Thymus (tissue), 11 donors: ENCODE results near the gene ATP8B1. TPM values are rescaled to one million over a fixed set of nuclear protein-coding genes. Genes with fewer than 3 reads are reported as not detected.

Experiments
- DNase-seq, 9 donors: peaks; one replicate each; pipeline ENCODE4 v3.0.0-alpha.2; 2013; ENCODE audit warnings: low spot score in 9 of 9, low read depth in 6 of 9, missing footprints in 1 of 9
- H3K27ac ChIP-seq, 2 donors: one replicate each; pipeline ENCODE4 v1.5.1; 2013; ENCODE audit warnings: control low read depth in 1 of 2, low read depth in 1 of 2, low read length in 1 of 2, mild to moderate bottlenecking in 1 of 2, moderate library complexity in 1 of 2
- H3K27me3 ChIP-seq, 2 donors: one replicate each; pipeline ENCODE4 v1.5.1; 2013; ENCODE audit warnings: low read length in 1 of 2; ENCODE audit not compliant: control insufficient read depth in 2 of 2, insufficient read depth in 1 of 2
- H3K36me3 ChIP-seq, 2 donors: one replicate each; pipeline ENCODE4 v1.5.1; 2013; ENCODE audit warnings: low read length in 1 of 2, mild to moderate bottlenecking in 1 of 2, moderate library complexity in 1 of 2; ENCODE audit not compliant: control insufficient read depth in 2 of 2, insufficient read depth in 2 of 2
- H3K4me1 ChIP-seq, 2 donors: one replicate each; pipeline ENCODE4 v1.5.1; 2013; ENCODE audit warnings: low read length in 2 of 2; ENCODE audit not compliant: control insufficient read depth in 2 of 2, insufficient read depth in 2 of 2
- H3K4me3 ChIP-seq, 2 donors: one replicate each; pipeline ENCODE4 v1.5.1; 2013; ENCODE audit warnings: low read length in 2 of 2, control low read depth in 1 of 2, mild to moderate bottlenecking in 1 of 2
- H3K9me3 ChIP-seq, 2 donors: one replicate each; pipeline ENCODE4 v1.5.1; 2013; ENCODE audit warnings: low read length in 1 of 2, mild to moderate bottlenecking in 1 of 2; ENCODE audit not compliant: control insufficient read depth in 2 of 2, insufficient read depth in 1 of 2
- WGBS: extraction: QIAGEN DNeasy Blood & Tissue Kit; methylation state at CpG from one replicate; pipeline ENCODE4 v1.1.7; 2013; 5-methylcytosine and 5-hydroxymethylcytosine counted together
- polyA plus RNA-seq: library from polyadenylated mRNA; stranded (reverse); fragments of 200-250 nt; gene quantifications from one replicate; pipeline ENCODE4 v1.2.3, GENCODE V29; 2013
- total RNA-seq: library from RNA; stranded (reverse); fragments of 120-200 nt; gene quantifications from one replicate; pipeline ENCODE4 v1.2.4, GENCODE V29; 2013
- donor health status: healthy.

Gene ATP8B1
- total and polyA plus RNA-seq, 2 donors = 3.0 to 4.3 TPM

- DNase-seq = no peak
- Histone ChIP-seq H3K9me3 (peaks cover 0 to 1% of the 10 kb centered on the region in 2 donors), H3K36me3 (no peaks in the 10 kb centered on the region), H3K27me3 (peaks cover 42 to 68% of the 10 kb centered on the region in 2 donors), H3K27ac (no peak overlapping the region), H3K4me1 (peaks cover 13 to 14% of the 10 kb centered on the region in 2 donors), H3K4me3 (peak overlapping the region in 1 of 2 donors; percentile 44)
- 58% methylated on average over 14 of the region's 14 CpGs for WGBS
Observed at GRCh38 chr18:57801325-57801724, 1.8 kb downstream of the ATP8B1 start.

- H3K4me1 ChIP-seq = peaks cover 13 to 14% of the 10 kb centered on the region in 2 donors
- 97% methylated on average over 4 of the region's 4 CpGs for WGBS
- H3K4me3 ChIP-seq = no peak overlapping the region
- peaks cover 0 to 1% of the 10 kb centered on the region in 2 donors for H3K9me3 ChIP-seq
- H3K36me3 ChIP-seq = no peaks in the 10 kb centered on the region
- DNase-seq = no peak
- peaks cover 29 to 44% of the 10 kb centered on the region in 2 donors for H3K27me3 ChIP-seq
- H3K27ac ChIP-seq = no peak overlapping the region
Observed at GRCh38 chr18:57798713-57799373, 4.3 kb downstream of the ATP8B1 start.

- H3K27me3 ChIP-seq = peaks cover 13 to 28% of the 10 kb centered on the region in 2 donors
- no peaks in the 10 kb centered on the region for H3K9me3 ChIP-seq
- peak in 4 of 9 donors; percentile 4 to 45 (median 17) for DNase-seq
- no peak overlapping the region for H3K27ac ChIP-seq
- H3K36me3 ChIP-seq = no peaks in the 10 kb centered on the region
- H3K4me3 ChIP-seq = no peak overlapping the region
- 75% methylated on average over 3 of the region's 3 CpGs for WGBS
- H3K4me1 ChIP-seq = peaks cover 11 to 13% of the 10 kb centered on the region in 2 donors
Observed at GRCh38 chr18:57797209-57797651, 5.9 kb downstream of the ATP8B1 start.

- WGBS = 98% methylated on average over 4 of the region's 4 CpGs
- H3K4me3 ChIP-seq = no peak overlapping the region
- H3K27me3 ChIP-seq = peaks cover 0 to 9% of the 10 kb centered on the region in 2 donors
- no peaks in the 10 kb centered on the region for H3K9me3 ChIP-seq
- H3K4me1 ChIP-seq = peaks cover 7% of the 10 kb centered on the region in 2 donors
- no peak for DNase-seq
- no peak overlapping the region for H3K27ac ChIP-seq
- H3K36me3 ChIP-seq = no peaks in the 10 kb centered on the region
Observed at GRCh38 chr18:57794951-57795728, 8.0 kb downstream of the ATP8B1 start.

GRCh38 chr18:57793302-57793986 is 9.7 kb downstream of the ATP8B1 start:
- H3K9me3 ChIP-seq = no peaks in the 10 kb centered on the region
- H3K4me3 ChIP-seq = no peak overlapping the region
- peaks cover 7% of the 10 kb centered on the region in 2 donors for H3K4me1 ChIP-seq
- 91% methylated on average over 3 of the region's 3 CpGs for WGBS
- H3K27ac ChIP-seq = no peak overlapping the region
- no peaks in the 10 kb centered on the region for H3K27me3 ChIP-seq
- DNase-seq = no peak
- no peaks in the 10 kb centered on the region for H3K36me3 ChIP-seq

GRCh38 chr18:57792631-57793301 is 10.3 kb downstream of the ATP8B1 start:
- no peak overlapping the region for H3K27ac ChIP-seq
- WGBS = 73% methylated on average over 9 of the region's 9 CpGs
- no peak overlapping the region for H3K4me3 ChIP-seq
- peaks cover 5 to 7% of the 10 kb centered on the region in 2 donors for H3K4me1 ChIP-seq
- no peaks in the 10 kb centered on the region for H3K27me3 ChIP-seq
- no peaks in the 10 kb centered on the region for H3K9me3 ChIP-seq
- DNase-seq = no peak
- no peaks in the 10 kb centered on the region for H3K36me3 ChIP-seq

- H3K4me3 ChIP-seq = no peak overlapping the region
- no peak for DNase-seq
- H3K27ac ChIP-seq = no peak overlapping the region
- H3K36me3 ChIP-seq = no peaks in the 10 kb centered on the region
- no peaks in the 10 kb centered on the region for H3K27me3 ChIP-seq
- no peaks in the 10 kb centered on the region for H3K4me1 ChIP-seq
- no peaks in the 10 kb centered on the region for H3K9me3 ChIP-seq
- WGBS = 93% methylated on average over 2 of the region's 2 CpGs
Observed at GRCh38 chr18:57791911-57792310, 11.2 kb downstream of the ATP8B1 start.

- DNase-seq = no peak
- no peak overlapping the region for H3K27ac ChIP-seq
- 78% methylated on average over 5 of the region's 5 CpGs for WGBS
Observed at GRCh38 chr18:57791192-57791591, 11.9 kb downstream of the ATP8B1 start.

More at GRCh38 chr18:57791192-57791591, 11.9 kb downstream of the ATP8B1 start:
- Histone ChIP-seq H3K9me3 (no peaks in the 10 kb centered on the region), H3K4me3 (no peak overlapping the region), H3K27me3 (no peaks in the 10 kb centered on the region), H3K36me3 (no peaks in the 10 kb centered on the region), H3K4me1 (no peaks in the 10 kb centered on the region)
